NCI-H345 (cell line): ENCODE data around the gene SGSM2.
A peak's percentile ranks its signal among the peaks of the same experiment; 100 is the strongest.

Experiments
- DNase-seq: peaks from one replicate; lab custom pipeline; 2025; lab: John Stamatoyannopoulos, UW

The SGSM2 gene

DNA sequence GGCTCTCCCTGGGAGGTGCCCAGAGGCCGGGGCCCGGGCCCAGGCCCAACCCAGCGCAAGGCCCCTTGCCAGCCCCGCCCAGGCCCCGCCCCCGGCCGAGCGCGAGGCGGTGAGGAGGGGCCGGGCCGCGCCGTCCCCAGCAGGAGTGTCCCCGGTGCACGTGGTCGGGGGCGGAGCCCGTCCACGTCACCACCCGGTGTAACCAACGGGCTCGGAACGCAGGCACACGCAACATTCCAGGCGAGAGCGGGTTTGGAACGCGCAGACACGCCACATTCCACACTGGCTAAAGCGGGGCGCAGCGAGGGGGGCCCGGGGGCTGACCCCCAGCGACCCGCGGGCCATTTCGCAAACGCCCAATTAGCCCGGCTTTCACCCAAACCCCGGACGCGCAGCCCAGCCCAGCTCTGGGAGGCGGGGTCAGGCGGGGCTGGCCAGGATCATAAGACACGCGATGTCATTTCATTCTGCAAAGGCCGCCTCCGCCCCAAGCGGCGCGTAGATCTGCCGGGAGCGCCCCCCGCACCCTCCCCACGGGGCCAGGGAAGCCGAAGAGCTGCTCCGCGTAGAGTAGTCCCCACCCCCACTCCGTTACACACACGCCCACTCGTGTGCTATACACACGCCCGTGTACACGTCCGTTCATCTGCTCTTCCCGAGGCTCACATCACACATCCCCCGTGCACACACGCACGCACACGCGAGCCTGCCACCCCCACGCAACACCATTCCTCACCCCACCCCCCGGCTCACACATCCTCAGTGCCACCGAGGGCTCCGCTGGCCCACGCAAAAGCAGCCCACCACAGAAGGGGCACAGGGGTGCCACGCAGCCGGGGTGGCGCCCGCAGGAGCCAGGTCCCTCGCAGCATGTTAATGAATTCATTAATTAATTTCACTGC lies 62.5 kb downstream of the SGSM2 start:
- DNase-seq = peak; percentile 93

DNA sequence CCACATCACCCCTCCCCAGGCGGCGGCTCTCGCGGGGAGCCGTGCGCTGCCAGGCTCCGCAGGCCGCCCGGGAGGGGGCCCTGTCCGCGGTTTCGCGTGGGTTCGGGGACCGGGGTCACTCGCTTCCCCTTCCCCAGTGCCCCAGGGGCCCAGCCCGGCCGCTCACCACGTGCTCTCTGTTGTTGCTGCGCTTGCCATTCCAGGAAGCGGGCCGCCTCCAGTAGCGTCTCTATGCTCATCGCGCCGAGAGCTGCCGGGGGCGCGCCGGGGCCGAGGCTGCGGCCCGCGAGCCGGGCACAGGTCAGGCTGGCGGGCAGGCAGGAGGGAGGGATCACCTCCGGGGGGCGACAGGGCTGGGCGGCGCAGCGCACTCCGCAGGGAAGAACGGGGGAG lies 63.2 kb downstream of the SGSM2 start:
- peak; percentile 23 for DNase-seq

DNA sequence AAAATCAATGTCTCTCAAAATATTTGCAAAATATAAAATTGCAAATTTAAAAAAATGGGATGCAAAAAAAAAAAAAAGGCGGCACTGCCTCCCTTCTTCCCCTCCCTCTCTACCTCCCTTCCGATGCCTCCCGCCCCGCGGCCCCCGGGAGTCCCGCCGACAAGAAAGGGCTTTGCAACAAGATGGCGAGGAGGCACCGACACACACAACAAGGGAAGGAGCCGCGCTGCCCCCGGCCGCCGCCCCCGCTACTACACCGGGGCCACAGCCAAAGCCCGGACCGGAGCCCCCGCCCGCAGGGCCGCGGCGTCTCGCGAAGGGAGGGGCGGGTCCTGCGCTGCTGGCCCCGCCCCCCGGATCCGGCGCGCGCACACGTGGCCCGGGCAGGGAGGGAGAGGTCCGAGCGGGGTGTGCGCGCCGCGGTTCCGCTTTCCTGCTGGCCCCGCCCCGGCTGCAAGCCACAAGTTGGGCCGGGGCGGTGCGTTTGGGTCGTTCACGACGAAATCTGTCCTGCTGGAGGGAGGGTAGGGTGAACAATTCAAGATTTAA lies 63.6 kb downstream of the SGSM2 start, which contains the start of gene MNT:
MNT (minus strand) TSS at position 184 of the 549 bp plus-strand sequence. CDS start 348 bp downstream, outside the sequence.
- peak; percentile 93 for DNase-seq

DNA sequence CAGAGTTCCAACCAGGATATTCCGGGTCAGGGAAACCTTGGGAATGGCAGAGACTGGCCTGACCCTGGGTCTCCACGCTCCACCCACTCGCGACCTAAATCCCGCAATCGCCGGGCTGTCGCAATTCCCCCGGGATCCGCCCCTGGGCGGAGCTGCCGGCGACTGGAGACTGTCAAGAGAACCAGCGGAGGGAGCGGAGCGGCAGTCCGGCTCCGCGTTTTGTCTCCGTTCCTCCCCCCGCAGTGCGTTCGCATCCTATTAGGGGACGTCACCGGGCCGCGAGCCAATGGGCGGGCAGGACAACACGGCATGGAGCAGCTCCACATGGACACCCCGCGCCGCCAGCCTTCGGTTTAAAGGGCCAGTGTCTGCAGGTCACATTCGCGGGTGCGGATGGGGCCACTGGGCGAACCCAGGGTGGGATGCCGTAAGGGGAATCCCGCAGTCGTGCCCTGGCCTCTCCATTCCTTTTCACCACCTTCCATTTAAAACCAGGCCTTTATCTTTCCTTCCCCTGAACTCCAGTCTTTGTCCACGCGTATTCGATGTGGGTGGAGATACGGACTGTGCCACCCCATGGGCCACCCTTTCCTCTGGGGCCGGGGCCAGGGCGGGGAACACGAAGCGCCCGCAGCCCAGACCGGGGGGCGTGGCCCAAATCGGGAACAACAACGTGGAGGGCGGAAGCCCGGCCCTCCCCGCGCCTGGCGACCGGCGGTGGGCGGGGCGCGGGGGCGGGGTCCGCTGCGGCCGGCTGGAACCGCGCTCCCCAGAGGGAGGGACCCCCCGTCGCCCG lies 64.3 kb downstream of the SGSM2 start:
- DNase-seq = peak; percentile 98

DNA sequence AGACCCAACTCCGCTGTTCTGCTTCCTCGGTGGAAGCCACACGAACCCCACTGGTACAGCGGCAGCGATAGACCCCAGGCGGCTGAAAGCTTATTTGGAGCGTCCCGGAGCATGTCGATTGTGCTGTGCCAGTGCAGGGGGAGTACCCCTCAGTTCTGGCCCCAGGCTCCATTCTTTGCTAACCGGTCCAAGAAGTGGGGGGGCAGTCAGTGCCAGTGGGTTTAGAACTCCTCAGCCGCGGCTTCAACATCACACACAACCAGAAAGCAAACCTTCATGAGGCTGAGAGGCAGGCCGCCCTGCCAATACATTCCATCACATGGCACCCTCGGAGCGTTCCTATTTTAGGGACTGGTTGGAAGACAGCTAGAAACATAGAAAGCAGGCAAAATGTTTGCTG lies 65.2 kb downstream of the SGSM2 start:
- DNase-seq = no peak

DNA sequence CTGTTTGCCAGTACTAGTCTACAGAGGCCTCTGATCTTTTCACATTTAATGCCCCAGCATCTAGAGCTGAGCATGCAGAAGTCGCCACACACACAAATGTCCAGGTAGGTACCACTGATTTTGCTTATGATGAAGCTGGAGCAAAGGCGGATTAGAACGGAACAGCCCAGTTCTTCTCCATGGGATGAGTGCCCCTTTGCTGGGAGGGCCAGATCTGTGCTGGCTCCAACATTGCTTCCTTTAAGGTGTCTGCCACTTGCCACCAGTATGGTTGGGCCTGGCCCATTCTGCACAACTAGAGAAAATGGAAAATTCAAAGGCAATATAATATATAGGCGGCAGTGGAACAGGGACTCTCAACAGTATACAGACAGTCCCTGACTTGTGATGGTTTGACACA lies 65.7 kb downstream of the SGSM2 start:
- no peak for DNase-seq

DNA sequence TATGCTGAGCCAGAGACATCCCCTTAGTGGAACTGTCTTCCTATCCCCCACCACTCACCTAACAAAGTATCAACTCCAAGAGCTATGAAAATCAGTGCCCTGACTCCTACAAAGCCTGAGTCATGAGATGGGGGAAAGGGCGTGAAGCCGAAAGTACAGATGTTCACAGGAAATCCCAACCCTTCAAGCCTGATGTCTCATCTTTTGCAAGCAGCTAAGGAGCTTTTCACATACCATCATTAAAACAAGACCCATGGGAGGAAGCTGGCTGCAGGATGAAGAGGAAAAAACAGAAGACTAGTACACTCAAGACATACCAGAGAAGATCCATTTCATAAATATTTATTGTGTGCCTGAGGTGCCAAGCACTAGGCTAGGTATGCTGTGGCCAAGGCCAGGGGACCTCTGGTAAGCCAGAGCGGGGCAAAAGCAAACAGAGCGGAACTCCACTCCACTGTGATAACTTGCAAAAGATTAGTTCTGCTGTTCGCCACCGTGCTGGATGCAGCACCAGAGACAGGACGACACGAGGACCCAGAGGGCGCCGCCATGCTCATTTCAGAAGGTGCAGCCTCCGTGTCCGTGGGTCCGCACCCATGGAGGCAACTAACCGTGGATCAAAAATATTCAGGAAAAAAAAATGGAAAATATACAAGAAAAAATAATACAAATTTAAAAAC lies 68.1 kb downstream of the SGSM2 start:
- DNase-seq = no peak

DNA sequence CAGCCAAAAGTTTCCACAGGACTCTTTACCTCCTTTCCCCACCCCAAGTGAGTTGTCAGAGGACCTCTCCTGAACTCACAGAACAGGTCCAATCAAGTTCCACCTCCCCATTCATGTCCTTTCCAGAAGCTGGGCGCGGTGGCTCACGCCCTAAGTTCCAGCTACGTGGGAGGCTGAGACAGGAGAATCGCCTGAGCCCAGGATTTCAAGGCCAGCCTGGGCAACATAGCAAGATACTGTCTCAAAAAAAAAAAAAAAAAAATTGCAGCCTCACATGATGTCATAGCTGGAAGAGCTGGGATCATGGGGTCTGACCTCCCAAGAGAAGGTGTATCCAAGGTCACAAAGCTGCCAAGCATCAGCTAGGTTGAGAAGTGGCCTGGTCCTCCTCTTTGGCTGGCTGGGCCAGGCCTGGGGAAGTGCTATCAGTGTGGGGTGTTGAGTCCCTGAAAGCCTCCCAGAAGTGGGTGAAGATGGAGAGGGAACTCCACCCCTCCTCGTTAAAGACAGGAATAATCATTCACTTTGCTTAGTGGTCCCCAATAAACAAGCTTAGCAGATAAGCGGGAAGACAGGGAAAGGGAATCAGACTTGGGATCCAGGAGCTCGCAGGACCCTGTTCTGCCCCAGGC lies 69.1 kb downstream of the SGSM2 start:
- DNase-seq = no peak

DNA sequence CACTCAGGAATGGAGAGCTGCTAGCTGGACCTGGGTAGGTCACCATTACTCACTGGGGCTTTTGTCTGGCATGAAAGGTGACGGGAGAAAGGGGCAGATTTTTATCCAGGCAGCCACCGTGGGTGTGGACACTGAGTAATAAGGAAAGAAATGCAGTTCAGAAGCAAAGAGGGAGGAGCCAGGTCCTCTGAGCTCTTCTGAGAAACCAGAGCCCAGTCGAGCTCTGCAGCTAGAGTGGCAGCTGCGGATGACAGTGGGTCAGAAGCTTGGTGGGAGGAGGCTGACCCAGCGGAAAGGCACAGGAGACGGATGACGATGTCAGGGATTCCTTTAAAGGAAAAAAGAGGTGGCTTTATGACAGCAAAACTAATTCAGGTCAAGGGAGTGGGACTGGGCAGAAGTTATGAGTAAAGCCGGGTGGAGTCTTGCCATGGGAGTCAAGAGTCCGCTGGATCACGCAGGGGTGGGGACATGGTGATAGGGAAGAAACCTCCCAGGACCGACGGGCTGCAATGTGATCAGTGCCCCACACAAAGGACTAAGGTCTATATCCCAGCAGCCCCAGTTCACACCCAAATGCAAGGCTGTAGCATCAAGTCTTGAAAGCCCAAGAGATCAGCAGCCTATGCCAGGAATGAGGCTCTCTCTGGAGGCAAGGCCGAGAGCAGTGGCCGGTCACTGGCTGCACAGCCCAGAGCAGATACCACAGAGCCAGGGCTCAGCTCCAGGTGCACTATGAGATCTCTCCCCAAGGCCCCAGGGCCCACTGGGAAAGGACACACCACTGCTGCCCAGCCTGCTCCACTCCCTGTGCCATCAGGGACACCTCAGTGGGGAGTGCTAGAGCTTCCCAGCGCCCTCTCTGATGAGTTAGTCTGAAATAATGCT lies 69.8 kb downstream of the SGSM2 start:
- no peak for DNase-seq

DNA sequence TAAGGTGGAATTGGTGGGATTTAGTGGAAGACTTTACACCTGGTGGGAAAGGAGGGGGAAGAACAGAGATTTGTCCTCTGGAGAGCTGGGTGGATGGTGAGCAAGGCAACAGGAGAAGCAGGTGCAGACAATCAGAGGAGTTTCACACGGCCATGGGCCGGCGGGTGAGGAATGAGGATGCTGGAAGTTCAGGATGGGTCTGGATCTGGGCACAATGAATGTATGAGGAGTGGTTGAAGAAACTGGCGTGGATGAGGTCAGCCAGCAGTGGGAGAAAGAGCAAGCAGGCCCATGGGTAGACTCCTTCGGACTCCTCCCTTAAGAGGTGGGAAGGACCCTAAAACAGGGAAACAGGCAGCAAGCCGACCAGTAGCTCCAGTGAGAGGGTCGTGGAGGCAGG lies 73.7 kb downstream of the SGSM2 start:
- DNase-seq = no peak

DNA sequence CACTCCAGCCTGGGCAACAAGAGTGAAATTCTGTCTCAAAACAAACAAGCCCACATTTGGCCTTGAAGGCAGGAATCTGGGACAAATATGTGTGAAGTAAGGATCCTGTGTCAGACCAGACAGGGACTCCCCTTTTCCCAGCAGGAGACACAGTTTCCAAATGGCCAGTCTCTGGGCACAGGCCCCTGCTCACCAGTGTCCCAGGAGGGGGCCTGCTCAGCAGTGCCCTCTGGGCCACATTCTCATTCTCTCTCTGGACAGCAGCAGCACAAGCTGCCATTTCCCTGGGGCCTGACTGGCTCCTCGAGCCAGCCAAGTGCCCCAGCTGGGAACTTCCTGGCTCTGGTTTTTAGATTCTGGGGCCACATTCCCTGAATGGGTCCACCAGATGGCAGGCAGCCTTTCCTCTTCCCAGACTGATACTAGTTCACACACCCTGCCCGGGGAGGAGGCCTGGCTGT lies 75.3 kb downstream of the SGSM2 start:
- no peak for DNase-seq

DNA sequence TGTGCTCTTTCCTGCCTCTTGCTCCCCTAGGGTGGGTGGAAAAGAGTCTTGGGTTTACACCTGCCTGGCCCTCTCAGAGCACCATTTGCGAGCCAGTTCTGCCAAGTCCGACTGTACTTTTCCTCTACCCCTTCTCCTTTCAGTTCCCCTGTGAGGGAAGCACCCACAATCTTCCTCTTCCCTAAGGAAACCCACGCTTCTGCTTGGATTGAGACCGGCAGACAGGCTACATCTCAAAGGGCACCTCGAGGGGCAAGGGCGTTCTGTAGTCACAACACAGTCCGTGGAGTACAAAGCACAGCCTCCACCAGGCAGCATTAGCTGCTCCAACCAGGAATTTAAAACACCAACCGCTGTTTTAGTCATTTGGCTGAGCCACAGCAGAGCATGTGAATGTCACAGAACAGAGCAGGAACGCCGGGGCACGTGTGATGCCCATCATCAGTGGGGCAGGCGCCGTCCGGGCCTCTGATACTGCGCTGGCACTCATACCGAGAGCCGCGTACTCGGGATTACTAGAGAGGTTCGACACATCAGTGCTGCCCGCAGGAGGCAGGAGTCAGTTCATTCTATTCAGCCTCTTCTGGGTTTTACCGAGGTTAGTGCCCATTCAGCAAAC lies 77.3 kb downstream of the SGSM2 start:
- no peak for DNase-seq

DNA sequence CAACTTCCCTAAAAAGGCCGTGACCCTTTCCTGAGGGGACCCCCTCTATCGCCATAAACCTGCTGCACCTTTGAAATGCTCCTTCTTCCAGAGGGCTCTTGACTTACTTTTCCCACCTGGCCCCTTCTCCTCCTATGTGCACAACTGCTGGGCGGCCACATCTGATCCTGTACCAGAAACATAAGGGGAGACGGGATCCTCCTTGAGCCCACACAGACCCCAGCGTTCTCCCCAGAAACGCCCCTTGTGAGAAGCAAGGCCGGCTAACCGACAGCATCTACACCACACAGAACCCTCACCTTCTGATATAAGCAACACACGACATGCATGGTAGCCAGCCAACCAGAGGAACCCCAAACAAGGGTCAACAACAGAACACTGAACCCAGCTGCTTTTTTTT lies 77.8 kb downstream of the SGSM2 start:
- no peak for DNase-seq

DNA sequence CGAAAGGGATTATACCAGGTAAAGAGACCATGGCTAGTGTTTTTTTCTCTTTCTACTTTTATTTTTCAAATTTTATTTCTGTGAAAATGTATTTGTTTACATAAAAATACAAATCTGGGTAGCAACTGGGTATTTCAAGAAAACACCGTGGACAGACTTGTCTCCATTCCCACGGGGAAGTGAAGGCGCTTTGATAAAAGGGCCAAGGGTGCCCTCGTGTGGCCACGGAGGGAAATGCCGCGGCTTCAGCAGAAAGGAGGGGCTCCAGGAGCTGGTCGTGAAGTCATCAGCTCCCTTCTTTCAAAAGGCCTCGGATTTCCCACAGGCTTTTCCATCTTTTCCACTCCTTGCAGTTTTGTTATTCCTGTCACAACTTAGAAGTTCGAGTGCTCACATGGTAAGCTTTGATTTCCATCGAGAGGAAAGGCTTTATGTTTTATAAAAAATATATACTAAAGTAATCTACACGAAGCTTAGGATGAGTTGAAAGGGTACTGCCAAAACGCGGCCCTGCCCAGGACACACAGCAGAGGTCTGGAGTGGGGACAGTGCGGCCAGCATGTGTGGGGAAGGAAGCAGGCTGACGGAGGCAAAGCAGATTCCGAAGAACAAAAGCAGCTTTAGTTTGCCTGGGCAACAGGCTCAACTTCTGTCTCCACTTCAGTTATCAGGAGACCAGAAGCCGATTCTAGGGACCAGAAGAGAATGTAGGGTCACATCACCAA lies 78.9 kb downstream of the SGSM2 start:
- peak; percentile 63 for DNase-seq

DNA sequence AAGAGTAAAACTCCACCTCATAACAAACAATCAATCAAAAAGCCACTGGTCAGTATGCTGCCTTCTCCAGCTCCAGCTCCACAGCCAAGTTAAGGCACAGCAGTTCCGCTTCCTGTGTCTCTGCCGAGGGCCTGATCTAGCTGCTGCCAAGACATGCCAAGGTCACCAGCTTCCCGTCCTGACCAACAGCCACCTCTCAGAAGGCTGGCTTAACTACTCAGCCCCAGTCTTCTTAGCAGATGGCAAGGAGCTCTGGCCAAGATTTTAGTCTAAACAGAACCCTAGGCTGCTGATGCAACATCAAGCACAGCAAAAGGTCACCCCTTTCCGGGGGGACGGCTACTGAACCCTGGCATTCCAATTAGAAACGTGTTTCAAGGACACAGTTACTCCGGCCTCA lies 81.3 kb downstream of the SGSM2 start:
- DNase-seq = no peak

DNA sequence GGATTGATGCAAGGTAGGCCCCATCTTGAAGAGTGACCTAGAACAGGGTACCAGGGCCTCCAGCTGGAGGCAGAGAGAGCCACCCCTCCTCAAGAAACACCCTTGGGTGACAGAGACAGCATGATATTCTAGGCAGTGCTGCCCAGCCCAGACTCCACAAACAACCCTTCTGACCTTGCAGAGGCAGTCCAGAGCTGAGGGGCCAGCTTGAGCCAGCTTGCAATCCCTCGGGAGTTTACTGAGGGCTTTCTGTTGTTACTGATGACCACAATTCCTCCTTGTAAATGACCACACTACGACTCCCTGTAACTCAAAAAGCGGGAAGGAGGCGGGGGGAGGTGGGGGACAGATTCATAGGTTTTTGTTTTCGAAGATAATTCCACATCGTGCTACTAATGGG lies 82.2 kb downstream of the SGSM2 start:
- DNase-seq = no peak

DNA sequence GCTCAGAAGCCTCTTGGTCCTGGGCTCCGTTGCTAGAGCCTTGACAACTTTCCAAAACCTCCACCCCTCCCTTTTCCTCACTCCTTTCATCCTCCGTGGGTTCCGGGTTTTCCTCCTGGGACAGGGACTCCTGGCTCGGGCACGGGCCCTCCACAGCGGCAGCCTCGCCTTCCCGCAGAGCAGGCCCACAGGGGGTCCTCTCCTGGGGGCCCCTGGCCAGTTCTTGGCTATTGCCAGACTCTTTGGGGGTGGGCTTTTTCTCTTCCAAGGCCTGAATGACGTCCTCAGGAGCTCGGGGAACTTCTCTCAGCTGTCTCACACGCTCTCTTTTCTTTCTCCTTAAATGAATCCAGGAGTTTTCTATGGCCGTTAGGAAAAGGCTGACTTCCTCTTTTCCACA lies 82.9 kb downstream of the SGSM2 start:
- no peak for DNase-seq

DNA sequence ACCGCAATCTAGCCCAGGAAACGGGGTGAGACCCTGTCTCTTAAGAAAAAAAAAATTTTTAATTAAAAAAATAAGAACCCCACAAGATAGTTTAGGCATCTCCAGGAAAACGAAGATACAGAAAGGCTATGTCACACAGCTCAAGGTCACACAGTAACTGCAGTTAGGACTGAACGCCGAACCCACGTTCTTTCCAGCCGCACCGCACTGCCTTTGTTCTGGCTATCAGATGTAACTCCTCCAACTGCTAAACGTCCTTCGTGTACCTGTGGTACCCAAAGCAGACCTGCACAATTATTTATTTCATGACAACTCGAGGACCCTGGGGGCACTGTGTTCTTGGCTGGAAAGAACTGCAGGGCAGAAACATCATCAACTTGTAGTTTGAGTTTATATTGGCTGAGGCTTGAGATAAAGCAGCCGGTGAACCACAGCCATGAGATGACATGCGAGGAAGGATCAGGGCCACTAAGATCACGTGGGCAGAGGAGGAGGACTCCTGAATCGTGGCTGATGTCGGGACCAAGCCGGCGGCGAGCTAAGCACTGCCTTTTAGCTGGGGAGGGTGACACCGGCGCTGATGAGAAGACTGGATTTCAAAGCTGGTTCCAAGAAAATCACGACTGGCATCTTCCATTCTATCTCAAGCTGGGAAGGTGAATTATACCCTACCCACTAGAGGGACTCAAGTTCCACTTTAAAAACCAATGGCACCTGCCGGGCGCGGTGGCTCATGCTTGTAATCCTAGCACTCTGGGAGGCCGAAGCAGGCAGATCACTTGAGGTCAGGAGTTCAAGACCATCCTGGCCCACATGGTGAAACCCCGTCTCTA lies 84.2 kb downstream of the SGSM2 start:
- DNase-seq = peak; percentile 8

DNA sequence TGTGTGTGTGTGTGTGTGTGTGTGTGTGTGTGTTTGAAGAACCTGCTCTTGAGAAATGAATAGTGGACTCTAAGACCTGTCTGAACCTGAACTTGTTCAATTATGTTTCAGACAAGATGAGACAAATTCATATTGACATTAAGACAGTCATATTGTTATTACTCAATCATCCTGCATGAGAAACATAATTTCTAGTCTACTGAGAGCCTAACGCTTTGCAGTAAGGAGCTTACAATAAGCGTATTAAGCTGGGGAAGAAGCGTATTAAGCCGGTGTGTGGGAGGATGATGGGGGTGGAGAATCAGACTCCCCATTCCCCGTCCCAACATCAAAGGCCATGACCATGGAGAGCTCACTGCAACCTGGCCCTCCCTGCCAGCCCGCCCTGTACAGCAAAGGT lies 86.0 kb downstream of the SGSM2 start:
- DNase-seq = no peak
